Fibroblast of skin of scalp (primary cell): ENCODE results near the gene SRSF3.
"Not testable (repeated sequence)": the region's sequence is repeated elsewhere in the genome, so short reads cannot be mapped to it uniquely, and the experiment has no call there.

Experiments
- DNase-seq: peaks from one replicate; pipeline ENCODE4 v3.0.0-alpha.2; 2013

Gene SRSF3

DNA sequence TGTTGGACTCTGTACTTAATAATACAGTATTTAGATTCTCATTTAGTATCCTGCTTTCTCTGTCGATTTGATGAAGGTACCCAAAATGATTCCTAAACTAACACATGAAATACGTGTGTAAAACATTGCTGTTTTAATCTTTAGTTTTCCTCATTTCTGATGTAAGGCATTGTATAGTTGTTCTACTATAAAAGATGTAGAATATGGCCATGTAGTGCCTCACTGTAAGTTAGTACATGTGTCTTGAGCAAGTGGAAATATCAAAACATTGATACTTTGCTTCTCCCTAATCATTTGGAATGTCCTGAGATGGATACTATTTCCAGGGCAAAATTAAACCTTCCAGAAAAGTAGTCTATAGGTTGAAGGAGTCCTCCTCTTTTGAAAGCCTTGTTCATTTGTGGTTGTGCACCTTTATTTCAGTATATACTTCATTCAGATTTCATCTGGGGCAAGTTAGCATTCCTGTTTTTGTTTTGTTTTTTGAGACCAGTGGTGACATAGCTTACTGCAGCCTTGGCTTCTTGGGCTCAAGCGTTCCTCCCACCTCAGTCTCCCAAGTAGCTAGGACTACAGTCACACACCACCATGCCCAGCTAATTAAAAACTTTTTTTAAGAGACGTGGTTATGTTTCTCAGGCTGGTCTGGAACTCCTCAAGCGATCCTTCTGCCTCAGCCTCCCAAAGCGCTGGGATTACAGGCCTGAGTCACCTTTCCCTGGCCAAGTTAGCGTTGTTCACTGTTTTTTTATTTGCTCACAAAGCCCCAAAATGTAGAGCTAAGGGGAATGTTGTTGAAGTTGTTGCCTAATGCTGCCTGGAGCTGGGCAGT, 11.6 kb downstream of the SRSF3 start:
- peak; percentile 24 for DNase-seq

DNA sequence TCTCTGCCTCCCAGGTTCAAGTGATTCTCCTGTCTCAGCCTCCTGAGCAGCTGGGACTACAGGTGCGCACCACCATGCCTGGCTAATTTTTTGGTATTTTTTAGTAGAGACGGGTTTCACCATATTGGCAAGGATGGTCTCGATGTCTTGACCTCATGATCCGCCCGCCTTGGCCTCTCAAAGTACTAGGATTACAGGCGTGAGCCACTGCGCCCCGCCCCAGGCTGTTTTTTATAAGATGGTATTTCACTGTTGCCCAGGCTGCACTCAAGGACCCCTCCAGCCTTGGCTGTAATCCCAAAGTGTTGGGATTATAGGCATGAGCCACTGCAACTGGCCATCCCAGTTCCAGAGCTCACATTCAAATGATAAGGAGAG, 13.1 kb downstream of the SRSF3 start:
- DNase-seq, result not testable (repeated sequence)

GRCh38 chr6:36607683-36608386, 13.7 kb downstream of the SRSF3 start:
- no peak for DNase-seq

DNA sequence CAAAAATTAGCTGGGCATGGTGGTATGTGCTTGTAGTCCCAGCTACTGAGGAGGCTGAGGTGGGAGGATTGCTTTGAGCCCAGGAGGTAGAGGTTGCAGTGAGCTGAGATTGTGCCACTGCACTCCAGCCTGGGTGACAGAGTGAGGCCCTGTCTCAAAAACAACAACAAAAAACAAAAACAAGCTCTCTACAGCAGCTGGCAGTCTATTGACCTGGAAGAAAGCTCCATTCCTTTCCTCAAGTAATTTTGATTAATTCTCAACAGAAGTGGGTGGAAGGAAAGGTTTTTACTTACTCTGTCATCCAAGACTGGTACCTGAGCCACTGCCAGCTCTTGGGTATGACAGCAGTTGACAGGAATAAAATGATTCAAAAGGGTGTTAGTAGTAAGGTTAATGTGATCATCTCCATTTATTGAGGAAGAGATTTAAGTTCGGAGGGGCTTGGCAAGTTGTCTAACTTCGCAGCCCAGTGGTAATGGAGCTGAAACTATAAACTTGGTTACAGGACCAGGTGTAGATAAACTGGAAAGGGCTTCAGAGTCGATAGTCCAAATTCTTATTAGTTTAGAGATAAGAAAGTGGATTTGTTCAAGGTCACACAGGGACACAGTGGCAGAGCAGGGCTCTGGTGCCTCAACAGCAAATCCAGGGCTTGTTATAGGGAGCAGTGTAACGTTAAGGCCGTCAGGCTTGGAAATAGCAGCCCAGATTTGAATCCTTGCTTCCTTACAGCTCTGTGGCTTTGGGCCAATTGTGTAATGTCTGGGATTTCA, 14.8 kb downstream of the SRSF3 start:
- no peak for DNase-seq

- DNase-seq, result no peak
Measured at GRCh38 chr6:36609582-36609981, 15.4 kb downstream of the SRSF3 start.

GRCh38 chr6:36610041-36610955, 16.1 kb downstream of the SRSF3 start:
- no peak for DNase-seq

DNA sequence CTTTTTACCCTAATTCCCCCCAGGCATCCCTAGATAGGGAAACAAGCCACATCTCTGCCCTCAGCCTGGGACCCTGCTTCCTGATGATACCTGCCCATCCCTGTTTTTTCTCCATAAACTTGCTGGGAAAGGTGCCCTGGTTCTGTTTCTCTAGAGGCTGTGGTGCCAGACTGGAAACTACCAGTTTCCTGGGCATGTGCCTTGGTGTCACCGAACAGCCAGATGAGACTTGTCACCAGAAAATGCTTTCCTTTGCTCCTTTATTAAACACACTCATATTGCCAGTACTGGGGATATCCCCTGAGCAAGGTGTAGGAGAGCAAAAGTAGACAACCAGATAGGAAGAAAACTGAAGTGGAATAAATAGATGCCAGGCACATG, 16.8 kb downstream of the SRSF3 start:
- no peak for DNase-seq

- not testable (repeated sequence) for DNase-seq
Measured at GRCh38 chr6:36611679-36612078, 17.5 kb downstream of the SRSF3 start.

GRCh38 chr6:36612101-36612625, 18.0 kb downstream of the SRSF3 start:
- no peak for DNase-seq

DNA sequence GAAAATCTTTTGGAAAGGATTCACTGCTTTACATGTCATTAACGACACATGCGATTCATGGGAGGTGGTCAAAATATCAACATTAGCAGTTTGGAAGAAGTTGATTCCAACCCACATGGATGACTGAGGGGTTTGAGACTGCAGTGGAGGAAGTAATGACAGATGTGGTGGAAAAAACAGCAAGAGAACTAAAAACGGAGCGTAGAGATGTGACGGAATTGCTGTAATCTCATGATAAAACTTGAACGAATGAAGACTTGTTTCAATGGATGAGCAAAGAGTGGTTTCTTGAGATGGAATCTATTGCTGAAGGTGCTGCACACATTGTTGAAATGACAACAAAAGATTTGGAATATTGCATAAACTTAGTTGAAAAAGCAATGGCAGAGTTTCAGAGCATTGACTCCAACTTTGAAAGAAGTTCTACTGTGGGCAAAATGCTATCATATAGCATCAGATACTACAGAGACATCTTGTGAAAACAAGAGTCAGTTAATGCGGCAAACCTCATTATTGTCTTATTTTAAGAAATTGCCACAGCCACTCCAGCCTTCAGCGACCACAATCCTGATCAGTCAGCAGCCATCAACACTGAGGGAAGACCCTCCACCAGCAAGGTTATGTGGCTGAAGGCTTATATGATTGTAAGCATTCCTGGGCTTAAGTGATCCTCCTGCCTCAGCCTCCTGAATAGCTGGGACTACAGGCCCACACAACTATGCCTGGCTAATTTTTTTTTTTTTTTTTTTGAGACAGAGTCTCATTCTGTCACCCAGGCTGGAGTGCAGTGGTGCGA, 19.2 kb downstream of the SRSF3 start:
- DNase-seq, result no peak

DNA sequence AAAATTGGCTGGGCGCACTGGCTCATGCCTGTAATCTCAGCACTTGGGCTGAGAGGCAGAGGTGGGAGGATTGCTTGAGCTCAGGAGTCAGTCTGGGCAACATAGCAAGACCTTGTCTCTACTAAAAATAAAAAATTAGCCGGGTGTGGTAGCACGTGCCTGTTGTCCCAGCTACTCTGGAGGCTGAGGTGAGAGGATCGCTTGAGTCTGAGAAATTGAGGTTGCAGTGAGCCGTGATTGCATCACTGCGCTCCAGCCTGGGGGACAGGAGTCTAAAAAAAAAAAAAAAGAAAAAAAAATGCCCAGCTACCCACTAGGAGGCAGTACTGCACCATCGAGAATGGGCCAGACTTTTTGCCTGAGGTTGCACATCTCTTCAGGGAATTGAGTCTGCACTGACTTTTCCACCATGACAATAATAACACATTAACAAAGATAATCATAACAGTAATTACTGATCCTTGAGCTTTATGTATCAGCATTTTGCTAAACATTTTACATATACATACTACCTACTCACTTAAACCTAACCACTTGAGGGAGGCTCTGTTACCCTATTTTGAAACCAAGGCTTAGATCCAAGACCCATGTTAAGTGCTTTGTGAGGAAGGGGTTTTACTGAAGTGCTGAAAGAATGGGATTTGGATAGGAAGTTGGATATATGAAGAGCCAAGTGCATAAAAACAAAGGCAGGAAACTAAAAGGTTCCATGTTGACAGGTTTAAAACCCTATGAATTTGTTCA, 21.0 kb downstream of the SRSF3 start:
- peak; percentile 66 for DNase-seq

DNA sequence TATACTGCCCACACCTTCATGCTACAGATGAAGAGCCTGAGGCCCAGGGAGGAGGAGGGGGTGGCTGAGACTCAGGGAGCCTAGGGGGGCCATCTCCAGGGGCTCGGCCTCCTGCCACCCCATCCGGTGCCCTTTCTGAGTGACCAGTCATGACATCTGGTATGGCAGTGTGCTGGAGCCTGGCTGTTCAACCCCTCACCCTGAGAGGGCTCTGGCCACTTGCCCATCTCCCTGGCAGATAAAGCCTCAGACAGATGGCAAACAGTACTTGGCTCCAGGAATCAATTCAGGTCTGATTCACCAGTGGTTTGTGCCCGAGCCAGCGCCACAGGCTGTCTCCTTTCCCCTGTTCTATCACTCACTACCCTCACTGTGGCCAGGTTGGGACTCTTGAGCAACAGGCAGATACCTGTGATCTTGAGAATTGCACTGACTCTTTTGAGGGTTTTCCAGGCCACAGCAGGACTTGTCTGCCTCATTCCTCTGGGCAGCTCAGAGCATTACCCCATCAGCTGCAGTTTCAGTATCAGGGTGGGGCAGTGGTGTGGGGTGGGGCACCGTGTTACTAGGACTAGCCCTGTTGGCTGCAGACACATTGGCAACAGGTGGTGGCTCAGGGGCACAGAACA, 22.8 kb downstream of the SRSF3 start:
- DNase-seq, result no peak

GRCh38 chr6:36618366-36619355, 24.5 kb downstream of the SRSF3 start:
- DNase-seq, result no peak

- no peak for DNase-seq
Measured at GRCh38 chr6:36621371-36621855, 27.3 kb downstream of the SRSF3 start.

- DNase-seq, result no peak
Measured at GRCh38 chr6:36622901-36623546, 28.9 kb downstream of the SRSF3 start.

DNA sequence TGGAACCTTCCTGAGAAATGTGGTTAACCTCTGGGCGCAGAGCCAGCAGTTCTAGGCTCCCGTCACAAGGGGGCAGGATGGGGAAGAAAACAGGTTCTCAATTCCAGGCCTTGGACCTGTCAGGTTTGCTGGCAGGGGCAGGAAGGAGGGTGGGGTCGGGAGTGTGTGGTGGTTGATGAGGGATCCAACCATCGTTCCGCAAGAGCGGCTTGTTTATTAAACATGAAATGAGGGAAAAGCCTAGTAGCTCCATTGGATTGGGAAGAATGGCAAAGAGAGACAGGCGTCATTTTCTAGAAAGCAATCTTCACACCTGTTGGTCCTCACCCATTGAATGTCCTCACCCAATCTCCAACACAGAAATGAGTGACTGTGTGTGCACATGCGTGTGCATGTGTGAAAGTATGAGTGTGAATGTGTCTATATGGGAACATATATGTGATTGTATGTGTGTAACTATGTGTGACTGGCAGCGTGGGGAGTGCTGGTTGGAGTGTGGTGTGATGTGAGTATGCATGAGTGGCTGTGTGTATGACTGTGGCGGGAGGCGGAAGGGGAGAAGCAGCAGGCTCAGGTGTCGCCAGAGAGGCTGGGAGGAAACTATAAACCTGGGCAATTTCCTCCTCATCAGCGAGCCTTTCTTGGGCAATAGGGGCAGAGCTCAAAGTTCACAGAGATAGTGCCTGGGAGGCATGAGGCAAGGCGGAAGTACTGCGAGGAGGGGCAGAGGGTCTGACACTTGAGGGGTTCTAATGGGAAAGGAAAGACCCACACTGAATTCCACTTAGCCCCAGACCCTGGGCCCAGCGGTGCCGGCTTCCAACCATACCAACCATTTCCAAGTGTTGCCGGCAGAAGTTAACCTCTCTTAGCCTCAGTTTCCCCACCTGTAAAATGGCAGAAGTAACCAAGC, 29.6 kb downstream of the SRSF3 start:
- DNase-seq, result peak; percentile 80
